ENCODE measurements around the gene REEP6. TPM values are rescaled to one million over a fixed set of nuclear protein-coding genes. Genes with fewer than 3 reads are reported as not detected.

Gene REEP6
- total RNA-seq, 1 donor from 2014 or later: 1.2 TPM

GRCh38 chr19:1525343-1525742 is 34.4 kb downstream of the REEP6 start:
- no peaks in the 10 kb centered on the region for H3K4me1 ChIP-seq
- no peaks in the 10 kb centered on the region for H3K9me3 ChIP-seq
- H3K4me3 ChIP-seq: no peak overlapping the region
- no peak overlapping the region for H3K27ac ChIP-seq
- DNase-seq (no peak), ATAC-seq (no peak)
- no peaks in the 10 kb centered on the region for H3K36me3 ChIP-seq
- no peak for TF ChIP-seq CTCF (IDR thresholded peaks at IDR 0.05)
- intact Hi-C loops (cut with DNase I): no loop called here
- H3K27me3 ChIP-seq: peaks cover 55% of the 10 kb centered on the region

DNA sequence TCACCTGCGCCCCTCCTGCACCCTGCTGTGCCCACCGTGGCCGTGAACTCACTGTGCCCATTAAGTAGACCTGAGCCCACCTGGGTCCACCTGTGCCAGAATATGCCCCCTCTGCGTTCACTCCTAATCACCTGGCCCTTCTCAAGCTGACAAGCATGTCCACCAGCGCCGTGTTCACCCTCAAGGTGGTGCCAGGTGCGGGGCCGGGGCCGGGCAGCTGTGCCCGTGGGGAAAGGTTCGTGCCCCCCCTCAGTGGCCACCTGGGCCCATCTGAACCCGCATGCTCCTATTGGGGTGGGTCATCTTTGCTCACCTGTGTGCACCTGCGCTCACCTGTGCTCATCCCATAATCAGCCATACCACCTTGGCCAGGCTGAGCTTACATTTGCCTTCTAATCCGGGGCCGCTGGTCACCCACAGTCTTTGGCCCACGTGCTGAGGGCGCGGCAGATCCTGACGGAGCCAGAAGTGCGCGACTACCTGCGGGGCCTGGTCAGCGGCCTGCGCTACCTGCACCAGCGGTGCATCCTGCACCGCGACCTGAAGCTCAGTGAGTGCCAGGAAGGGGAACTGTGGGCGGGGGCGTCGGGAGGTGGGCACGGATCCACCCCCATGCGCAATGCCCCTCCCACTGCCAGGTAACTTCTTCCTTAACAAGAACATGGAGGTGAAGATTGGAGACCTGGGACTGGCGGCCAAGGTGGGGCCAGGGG is 35.2 kb downstream of the REEP6 start:
- Histone ChIP-seq H3K27ac (no peak overlapping the region), H3K4me1 (no peaks in the 10 kb centered on the region), H3K27me3 (peaks cover 55% of the 10 kb centered on the region), H3K4me3 (no peak overlapping the region), H3K36me3 (no peaks in the 10 kb centered on the region), H3K9me3 (no peaks in the 10 kb centered on the region)
- no peak for DNase-seq
- intact Hi-C loops (cut with DNase I): no loop called here
- TF ChIP-seq CTCF (IDR thresholded peaks at IDR 0.05): no peak
- no peak for ATAC-seq

- Histone ChIP-seq H3K36me3 (no peaks in the 10 kb centered on the region), H3K4me1 (no peaks in the 10 kb centered on the region), H3K9me3 (no peaks in the 10 kb centered on the region), H3K4me3 (no peak overlapping the region), H3K27ac (no peak overlapping the region), H3K27me3 (peaks cover 64% of the 10 kb centered on the region)
- TF ChIP-seq CTCF (IDR thresholded peaks at IDR 0.05): no peak
- ATAC-seq (no peak), DNase-seq (no peak)
- intact Hi-C loops (cut with DNase I): no loop called here
Observed at GRCh38 chr19:1526979-1527649, 36.1 kb downstream of the REEP6 start.

- intact Hi-C loops (cut with DNase I): no loop called here
- no peak for TF ChIP-seq CTCF (IDR thresholded peaks at IDR 0.05)
- ATAC-seq (no peak), DNase-seq (no peak)
- Histone ChIP-seq H3K27ac (no peak overlapping the region), H3K9me3 (no peaks in the 10 kb centered on the region), H3K36me3 (no peaks in the 10 kb centered on the region), H3K27me3 (peaks cover 62% of the 10 kb centered on the region), H3K4me1 (no peaks in the 10 kb centered on the region), H3K4me3 (no peak overlapping the region)
Observed at GRCh38 chr19:1527650-1528309, 36.8 kb downstream of the REEP6 start.

- H3K9me3 ChIP-seq: no peaks in the 10 kb centered on the region
- peaks cover 61% of the 10 kb centered on the region for H3K27me3 ChIP-seq
- DNase-seq: no peak
- intact Hi-C loops (cut with DNase I): no loop called here
- no peak for TF ChIP-seq CTCF (IDR thresholded peaks at IDR 0.05)
- H3K36me3 ChIP-seq: no peaks in the 10 kb centered on the region
- H3K4me3 ChIP-seq: no peak overlapping the region
- no peaks in the 10 kb centered on the region for H3K4me1 ChIP-seq
- no peak overlapping the region for H3K27ac ChIP-seq
- ATAC-seq: no peak
Observed at GRCh38 chr19:1528596-1529429, 37.8 kb downstream of the REEP6 start.
